Epithelial cell of prostate (primary cell): ENCODE measurements around the gene DRAXIN.

Experiments used
- DNase-seq: peaks from one replicate; pipeline ENCODE4 v3.0.0-alpha.2; 2011; ENCODE audit warnings: low read depth, low spot score
- H3K27ac ChIP-seq: fragments of 450-650 bp; 2 replicates; pipeline ENCODE4 v1.5.1; 2017; ENCODE audit warnings: mild to moderate bottlenecking

Gene DRAXIN

DNA sequence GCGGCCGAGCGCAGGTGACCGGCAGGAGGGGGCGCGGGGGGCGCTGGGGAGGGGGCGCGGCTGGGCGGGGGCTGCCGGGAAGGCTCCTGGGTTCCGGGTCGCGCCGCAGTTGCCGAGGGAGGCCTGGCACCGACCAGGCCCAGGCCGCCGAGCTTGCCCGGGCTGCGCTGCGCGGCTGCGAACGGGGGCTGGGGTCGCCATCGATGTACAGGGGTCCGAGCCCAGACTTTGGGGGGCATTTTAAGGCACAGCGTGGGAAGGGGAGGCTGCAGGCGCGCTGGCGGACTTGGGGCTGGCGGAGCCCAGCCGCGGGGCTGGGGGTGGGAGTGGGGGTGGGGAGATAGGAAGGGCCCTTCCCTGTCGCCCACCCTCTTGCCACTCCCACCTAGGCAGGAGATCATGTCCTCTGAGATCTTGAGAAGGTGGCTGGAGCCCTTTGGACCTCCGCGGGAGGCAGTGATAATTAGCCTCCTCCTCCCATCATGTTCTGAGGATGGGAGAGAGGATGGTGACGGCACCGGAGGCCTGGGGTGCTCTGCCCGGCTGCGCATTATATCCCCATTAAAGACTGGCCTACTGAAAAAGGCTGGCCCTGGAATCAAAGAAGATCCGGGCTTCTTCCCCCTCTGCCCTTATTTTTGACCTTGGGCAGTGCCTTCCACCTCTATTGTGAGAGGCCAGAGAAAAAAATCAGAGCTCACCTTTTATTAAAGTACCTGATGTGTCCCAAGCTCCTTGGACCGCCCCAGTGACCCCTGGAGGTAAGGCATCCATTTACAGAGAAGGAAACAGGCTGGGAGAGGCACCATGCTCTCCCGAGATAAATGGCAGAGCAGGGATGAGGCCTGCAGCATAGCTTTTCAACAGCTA is 36.3 kb upstream of the DRAXIN start:
- DNase-seq, result no peak
- H3K27ac ChIP-seq, result no peak overlapping the region

DNA sequence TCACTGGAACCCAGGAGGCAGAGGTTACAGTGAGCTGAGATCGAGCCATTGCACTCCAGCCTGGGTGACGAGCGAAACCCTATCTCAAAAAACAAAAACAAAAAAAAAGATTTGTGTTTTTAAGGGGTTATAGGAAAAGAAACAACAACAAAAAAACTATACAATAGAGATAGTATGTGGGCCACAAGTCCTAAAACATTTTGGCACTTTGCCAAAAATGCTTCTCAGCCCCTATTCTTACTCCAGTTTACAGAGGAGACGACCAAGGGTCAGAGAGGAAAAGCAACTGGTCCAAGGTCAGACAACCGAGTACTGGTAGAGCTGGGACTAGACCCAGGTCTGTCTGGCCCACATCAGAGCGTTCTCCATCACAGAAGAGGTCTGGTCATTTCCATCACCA is 33.9 kb upstream of the DRAXIN start:
- no peak overlapping the region for H3K27ac ChIP-seq

DNA sequence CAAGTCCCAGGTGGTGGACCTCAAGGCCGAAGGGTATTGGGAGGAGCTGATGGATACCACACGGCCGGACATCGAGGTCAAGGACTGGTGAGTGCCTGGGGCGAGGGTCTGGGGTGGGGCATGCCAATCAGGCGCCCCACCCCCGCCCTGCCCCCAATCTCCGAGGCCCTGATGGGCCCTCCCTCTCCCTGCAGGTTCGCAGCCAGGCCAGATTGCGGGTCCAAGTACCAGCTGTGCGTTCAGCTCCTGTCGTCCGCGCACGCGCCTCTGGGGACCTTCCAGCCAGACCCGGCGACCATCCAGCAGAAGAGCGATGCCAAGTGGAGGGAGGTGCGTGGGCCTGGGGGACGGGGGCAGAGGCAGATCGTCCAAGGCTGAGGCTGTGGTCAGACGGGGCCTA is 33.0 kb upstream of the DRAXIN start:
- DNase-seq, result no peak
- H3K27ac ChIP-seq, result no peak overlapping the region

More for the DNA sequence above, 33.9 kb upstream of the DRAXIN start:
- no peak for DNase-seq

DNA sequence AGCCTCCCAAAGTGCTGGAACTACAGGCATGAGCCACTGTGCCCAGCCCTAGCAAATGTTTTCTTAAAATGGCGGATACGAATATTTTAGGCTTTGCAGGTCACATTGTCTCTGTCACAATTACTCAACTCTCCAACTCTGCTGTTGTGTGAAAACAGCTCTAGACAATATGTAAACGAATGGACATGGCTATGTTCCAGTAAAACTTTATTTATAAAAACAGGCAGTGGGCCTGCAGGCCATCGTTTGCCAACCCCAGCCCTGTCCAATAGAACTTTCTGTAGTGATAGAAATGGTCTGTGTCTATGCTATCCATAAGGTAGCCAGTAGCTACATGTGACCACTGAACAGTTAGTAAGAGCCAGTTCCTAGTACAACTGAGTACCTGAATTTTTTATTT is 31.8 kb upstream of the DRAXIN start:
- DNase-seq, result no peak

DNA sequence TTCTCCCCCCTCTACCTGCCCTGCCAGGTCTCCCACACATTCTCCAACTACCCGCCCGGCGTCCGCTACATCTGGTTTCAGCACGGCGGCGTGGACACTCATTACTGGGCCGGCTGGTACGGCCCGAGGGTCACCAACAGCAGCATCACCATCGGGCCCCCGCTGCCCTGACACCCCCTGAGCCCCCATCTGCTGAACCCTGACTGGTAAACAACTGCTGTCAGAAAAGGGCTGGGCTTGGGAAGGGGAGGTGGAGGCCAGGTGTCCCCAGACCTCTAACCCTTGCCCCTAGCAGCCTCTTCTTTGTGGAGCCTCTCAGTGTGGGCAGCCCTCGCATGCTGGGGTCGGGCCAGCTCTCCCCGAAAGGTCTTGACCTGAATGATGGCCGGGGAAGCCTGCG is 30.4 kb upstream of the DRAXIN start:
- H3K27ac ChIP-seq, result no peak overlapping the region
- no peak for DNase-seq

More for the DNA sequence above, 31.8 kb upstream of the DRAXIN start:
- H3K27ac ChIP-seq, result no peak overlapping the region

DNA sequence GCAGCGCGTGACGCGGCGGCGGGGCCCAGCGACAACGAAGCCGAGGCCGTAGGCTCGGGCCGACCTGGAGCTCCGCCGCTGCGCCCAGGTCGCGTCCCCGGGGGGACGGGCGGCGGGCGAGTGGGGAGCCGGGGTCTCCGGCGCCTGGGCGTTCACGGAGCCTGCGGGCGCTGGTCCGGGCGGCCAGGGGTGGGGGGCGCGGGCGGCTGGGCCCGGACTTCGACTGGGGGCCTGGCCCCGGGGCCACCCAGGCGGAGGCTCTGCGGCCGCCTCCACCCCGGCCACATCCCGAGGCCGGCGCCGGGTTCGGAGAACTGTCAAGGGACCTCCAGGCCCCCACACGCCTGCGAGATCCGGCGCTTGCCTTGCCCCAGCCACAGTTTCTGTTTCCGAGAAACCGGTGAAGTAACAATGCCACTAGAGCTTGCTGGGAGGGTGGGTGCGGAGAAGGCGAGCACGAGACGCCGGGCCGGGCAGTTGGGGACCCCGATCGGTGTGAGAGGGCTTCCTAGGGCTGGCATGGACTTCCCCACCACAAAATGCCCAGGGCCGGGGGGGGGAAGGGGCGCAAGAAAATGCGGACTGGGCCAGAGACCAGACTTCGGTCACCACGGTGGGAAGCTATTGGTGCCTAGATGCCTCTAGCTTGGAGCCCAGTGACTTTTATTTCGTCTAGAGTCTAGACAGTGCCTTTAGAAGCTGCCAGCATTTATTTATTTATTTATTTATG is 27.0 kb upstream of the DRAXIN start:
- no peak overlapping the region for H3K27ac ChIP-seq
- no peak for DNase-seq

DNA sequence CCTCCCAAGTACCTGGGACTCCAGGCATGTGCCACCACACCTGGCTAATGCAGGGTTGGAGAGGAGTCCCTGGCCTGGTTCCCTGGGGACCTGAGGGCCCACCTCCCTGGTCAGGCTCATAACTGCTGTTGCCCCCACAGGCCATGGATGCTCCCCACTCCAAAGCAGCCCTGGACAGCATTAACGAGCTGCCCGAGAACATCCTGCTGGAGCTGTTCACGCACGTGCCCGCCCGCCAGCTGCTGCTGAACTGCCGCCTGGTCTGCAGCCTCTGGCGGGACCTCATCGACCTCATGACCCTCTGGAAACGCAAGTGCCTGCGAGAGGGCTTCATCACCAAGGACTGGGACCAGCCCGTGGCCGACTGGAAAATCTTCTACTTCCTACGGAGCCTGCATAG is 23.0 kb upstream of the DRAXIN start:
- no peak overlapping the region for H3K27ac ChIP-seq

DNA sequence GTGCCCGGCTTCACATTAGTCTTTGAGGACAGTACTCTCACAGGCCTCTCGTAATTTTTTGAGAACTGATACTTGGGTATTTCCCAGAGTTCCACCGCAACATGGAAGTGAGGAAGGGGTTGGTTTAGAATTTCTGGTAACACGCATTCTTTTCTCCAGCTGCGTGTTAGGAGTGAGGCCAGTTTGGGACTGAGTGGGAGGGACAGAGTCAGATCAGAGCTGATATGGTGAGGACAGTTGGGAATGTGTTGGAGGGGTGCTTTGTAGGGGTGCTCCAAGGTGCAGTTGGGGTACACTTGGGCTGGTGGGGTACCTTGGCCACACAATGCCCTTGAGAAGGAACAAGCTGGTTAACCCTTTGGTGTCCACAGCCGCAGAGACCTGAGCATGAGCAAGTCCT is 20.8 kb upstream of the DRAXIN start:
- H3K27ac ChIP-seq, result no peak overlapping the region
- DNase-seq, result no peak

More for the DNA sequence above, 23.0 kb upstream of the DRAXIN start:
- no peak for DNase-seq

DNA sequence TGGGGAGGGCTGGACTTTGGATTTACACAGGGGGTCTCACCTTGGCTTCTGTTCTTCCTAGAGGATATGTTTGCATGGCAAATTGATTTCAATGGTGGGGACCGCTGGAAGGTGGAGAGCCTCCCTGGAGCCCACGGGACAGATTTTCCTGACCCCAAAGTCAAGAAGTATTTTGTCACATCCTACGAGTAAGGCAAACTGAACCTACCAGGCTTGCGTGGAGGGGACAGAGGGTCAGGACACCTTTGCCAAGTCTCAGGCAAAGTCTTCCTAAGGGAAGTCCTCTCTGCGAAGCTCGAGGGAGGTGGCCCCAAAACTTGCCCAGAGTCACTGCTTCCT is 20.3 kb upstream of the DRAXIN start:
- no peak overlapping the region for H3K27ac ChIP-seq
- no peak for DNase-seq

DNA sequence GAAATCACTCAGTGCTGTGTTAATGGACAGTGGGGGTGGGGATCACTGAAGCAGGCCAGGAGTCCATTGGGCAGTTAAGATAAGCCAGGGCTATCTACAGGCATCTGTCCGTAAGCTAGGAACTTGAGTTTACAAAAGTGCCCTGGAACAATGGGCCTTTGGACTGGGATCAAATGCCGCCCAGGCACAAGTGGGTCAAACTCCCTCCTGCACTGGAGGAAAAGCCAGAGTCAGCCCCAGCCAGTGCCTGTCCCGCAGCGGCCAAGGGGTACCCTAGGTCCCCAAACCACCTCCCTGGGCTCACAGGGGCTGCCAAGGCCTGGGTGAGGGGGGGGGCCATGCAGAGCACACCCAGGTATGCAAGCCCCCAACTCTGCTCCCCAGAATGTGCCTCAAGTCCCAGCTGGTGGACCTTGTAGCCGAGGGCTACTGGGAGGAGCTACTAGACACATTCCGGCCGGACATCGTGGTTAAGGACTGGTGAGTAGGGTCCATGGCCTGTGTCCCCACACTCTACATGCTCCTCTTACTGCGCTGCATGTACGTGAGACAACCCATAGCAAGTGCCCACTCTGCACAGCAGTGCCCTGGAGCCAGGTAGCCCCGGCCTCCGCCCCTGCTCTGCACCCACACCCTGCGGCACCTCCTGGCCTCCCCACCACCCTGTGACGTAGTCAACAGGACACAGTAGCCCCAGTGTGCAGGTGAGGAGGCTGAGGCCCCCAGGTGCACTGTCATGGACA is 19.8 kb upstream of the DRAXIN start:
- no peak for DNase-seq
- no peak overlapping the region for H3K27ac ChIP-seq

DNA sequence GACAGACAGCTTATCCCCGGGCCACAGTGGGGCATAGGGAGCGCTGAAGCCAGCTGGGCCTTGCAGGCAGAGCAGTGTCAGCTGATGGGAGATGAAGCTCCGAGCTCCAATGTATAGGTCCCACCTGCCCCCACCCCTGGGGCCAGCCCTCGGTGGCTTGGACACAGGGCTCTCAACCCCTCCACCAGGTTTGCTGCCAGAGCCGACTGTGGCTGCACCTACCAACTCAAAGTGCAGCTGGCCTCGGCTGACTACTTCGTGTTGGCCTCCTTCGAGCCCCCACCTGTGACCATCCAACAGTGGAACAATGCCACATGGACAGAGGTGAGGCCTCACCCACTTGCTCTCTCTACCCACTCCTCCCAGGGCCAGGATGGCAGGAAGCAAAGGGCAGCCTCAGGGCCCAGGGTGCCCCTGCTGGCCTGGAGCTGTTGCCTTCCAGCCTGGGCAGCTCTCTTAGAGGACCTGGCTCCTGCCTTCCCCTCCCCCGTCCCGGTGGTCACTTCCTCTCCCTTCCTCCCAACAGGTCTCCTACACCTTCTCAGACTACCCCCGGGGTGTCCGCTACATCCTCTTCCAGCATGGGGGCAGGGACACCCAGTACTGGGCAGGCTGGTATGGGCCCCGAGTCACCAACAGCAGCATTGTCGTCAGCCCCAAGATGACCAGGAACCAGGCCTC is 18.3 kb upstream of the DRAXIN start:
- DNase-seq, result no peak
- no peak overlapping the region for H3K27ac ChIP-seq

DNA sequence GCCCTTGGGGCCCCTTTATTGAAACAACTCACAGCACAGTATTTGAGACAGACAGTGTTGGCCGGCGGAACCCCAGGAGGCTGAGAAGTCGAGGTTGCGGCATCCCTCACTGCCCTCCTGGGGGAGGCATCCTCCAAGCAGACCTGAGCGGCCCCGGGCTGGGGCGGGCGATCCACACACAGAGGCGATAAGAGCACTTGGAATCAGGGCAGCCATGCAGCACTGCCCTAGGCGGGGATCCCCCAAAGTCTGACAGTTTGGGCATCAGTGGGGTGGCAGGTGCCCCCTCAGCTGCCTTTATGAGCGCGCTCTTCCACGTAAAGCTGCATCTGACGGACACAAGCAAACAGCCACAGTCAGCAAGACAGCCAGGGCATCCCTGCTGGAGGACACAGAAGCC is 17.0 kb upstream of the DRAXIN start:
- H3K27ac ChIP-seq, result no peak overlapping the region
- DNase-seq, result no peak

DNA sequence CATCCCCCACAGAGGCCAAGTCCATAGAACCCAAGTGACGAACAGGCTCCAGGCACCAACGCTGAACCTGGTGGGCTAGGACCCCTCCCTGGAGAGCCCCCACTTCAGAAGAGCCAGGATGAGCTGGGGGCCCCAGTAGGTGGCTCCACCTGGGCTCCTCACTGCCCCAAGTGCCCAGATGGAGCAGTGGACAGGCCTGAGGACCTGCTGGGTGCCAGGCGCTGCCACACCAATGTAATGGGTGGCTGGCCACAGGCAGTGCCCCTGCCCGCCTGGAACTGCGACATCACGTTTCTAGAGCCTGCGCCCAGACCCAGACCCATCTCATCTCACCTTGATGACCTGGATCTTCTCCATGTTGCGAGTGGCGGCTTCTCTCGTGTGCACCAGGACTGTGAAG is 16.2 kb upstream of the DRAXIN start:
- no peak overlapping the region for H3K27ac ChIP-seq
- no peak for DNase-seq

DNA sequence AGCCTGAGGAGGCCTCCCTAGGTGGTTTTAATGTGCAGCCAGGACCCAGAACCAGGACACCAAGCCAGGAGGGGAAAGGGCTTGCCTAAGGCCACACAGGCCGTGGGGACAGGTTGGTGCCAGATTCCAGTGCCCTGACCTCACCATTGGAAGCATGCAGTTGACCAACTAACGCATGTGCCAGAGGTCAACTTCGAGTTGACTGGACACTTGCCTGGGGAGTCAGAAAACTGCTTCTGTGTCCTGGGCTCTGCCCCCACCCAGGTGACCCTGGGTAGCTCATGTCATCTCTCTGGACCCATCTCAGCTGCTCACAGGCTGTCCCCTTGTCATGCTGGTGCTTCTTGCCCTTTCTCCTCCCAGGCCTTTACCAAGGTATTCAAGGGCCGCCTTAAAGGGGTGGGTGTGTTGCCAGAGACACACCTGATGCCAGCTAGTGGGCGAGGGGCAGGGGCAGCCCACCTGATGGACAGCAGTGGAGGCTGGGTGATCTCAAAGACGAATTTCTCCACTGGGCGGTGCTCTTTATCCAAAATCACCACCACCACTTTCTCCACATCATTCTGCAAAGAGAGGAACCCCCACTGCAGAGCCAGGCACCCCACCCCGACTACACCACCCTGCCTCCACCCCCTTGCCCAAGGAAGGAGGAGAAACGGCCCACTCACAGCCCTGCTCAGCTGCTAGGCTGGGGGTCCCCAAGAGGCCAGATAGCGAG is 15.0 kb upstream of the DRAXIN start:
- H3K27ac ChIP-seq, result no peak overlapping the region
- DNase-seq, result no peak

DNA sequence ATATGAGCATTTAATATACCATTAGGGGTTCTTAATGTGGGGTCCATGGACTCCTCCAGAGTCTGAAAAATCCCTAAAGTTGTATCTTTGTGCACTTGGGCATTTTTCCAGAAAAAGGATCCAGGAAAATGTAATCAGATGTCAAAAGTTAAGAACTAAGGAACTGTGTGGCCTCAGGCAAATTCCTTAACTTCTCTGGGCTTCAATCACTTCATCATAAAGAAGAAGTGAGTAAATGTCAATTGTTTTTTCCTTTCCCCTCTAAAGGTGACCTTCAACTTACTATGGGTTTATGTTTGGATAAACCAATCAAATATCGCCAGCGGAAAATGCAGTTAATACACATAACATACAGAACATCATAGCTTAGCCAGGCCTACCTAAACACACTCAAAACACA is 13.1 kb upstream of the DRAXIN start:
- no peak for DNase-seq

DNA sequence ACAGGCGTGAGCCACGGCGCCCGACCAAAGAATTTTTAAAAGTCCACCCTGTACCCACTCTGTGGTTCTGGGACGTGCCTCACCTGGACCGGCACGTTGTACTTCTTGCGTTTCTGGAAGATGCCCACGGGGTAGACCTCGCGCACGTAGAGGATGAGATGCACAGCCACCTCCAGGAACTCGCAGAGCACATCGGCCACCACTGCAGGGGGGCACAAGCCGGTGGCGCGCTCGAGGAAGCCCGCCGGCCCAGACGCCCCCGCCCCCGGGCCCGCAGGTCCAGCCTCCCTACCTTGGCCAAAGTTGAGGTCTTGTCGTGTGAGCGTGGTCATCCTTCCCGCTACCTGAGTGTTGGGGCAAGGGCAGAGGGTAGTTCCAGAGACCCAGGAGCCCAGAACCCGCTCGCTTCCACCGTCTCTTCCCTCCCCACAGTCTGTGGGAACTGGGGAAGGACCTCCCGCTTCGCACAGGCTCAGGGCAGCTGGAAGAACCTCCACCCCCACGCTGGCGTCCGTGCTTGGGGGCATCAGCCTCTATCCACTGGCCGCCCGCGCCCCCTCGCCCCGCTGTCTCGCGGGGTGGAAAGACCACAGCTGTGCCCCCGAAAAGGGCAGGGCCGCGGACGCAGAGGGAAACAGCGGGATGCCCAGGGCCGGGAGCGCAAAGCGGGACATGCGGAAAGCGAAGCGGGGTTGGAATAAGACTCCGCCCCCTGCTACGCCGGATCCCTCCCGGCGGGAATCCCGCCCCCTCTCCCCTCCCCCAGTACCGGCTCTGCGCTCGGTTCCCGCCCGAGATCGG is 11.0 kb upstream of the DRAXIN start:
- DNase-seq, result no peak
- H3K27ac ChIP-seq, result peak overlapping the region; percentile 14

More for the DNA sequence above, 13.1 kb upstream of the DRAXIN start:
- no peak overlapping the region for H3K27ac ChIP-seq

DNA sequence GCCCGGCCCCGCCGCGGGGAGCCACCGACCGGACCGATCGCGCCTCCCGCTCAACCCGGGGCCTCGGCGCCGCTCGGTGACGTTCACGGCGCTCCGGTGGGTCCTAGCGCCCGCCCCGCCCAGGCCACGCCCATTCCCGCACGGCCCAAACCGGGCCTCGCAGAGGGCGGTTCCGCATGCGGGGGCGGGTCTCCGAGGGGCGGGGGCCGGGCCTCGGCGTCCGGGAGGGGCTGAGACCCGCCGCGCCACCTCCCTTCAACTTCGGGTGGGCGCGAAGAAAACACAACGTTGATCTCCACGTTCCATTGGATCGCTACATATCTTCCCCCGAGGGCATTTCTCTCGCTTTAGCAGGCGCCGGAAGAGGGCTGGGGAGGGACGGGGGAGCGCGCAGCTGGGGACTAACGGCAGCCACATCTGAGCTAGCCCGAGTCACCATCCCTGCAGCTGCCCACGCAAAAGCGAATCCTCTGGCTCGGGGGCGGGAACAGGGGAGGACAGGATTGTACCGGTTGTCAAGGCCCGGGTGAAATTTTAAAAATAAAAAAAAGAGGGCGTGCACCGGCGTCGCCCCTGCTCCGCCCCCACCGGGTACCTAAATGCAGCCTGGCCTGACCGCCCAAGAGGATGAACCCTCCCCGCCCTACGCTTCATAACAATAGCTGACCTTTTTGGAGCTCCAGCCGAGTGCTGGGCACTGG is 10.3 kb upstream of the DRAXIN start, which contains the start of gene MAD2L2:
Gene MAD2L2, minus strand, starts transcription at position 78 of the 701 bp plus-strand sequence. CDS start 547 bp downstream, outside the sequence.
- DNase-seq, result no peak
- H3K27ac ChIP-seq, result peak within 1 kb of the TSS; percentile 14

DNA sequence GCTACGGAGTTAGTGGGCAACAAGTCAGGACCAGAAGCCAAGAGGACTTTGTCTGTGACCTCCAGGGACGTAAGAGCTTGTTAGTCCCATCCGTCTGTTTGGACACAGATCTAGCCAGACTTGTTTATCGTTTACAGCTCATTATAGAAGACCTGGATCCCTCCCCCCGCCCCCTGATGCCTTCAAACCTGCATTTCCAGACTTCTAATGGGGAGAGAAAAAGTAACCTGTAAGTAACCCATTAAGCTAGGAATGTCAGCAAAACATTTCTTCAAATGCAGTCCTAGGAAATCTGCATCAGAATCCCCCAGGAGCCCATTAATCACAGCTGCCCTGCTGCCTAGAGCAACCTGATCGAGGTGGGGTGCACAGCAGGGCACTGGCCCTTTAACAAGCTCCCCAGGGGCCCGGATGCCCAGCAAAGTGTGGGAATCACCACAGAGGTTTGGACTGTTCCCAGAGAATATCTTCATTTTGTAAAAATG is 9.2 kb upstream of the DRAXIN start:
- no peak overlapping the region for H3K27ac ChIP-seq
- DNase-seq, result no peak
